Midbrain (tissue), 1 donor: Measurements from ENCODE around the gene VSIG10L2.
"Not testable (repeated sequence)": the region's sequence is repeated elsewhere in the genome, so short reads cannot be mapped to it uniquely, and the experiment has no call there.

Source experiments
- DNase-seq: peaks from one replicate; lab custom pipeline; 2025; lab: John Stamatoyannopoulos, UW

VSIG10L2 gene

GRCh38 chr11:125945797-125946520 lies at the start of gene VSIG10L2:
Gene VSIG10L2, plus strand, starts transcription at chr11:125946044. Its CDS starts 12 bp downstream, at chr11:125946056.
- no peak for DNase-seq

- no peak for DNase-seq
These were observed 44.0 kb upstream of the VSIG10L2 start for GRCh38 chr11:125901872-125902271.

GRCh38 chr11:125902277-125902926 lies 43.4 kb upstream of the VSIG10L2 start:
- DNase-seq = no peak

GRCh38 chr11:125902927-125903710 lies 42.7 kb upstream of the VSIG10L2 start, which contains the start of gene PUS3:
Gene PUS3, minus strand, starts transcription at chr11:125903206. Its CDS starts 6,922 bp downstream, at chr11:125896284.
- DNase-seq = peak; percentile 87

- DNase-seq = peak; percentile 46
These were observed 41.9 kb upstream of the VSIG10L2 start, which contains the start of gene DDX25 for GRCh38 chr11:125903711-125904659. Gene DDX25, plus strand, starts transcription at chr11:125904508. Its CDS starts 10 bp downstream, at chr11:125904518.

- no peak for DNase-seq
These were observed 41.2 kb upstream of the VSIG10L2 start for GRCh38 chr11:125904678-125905077.

DNA sequence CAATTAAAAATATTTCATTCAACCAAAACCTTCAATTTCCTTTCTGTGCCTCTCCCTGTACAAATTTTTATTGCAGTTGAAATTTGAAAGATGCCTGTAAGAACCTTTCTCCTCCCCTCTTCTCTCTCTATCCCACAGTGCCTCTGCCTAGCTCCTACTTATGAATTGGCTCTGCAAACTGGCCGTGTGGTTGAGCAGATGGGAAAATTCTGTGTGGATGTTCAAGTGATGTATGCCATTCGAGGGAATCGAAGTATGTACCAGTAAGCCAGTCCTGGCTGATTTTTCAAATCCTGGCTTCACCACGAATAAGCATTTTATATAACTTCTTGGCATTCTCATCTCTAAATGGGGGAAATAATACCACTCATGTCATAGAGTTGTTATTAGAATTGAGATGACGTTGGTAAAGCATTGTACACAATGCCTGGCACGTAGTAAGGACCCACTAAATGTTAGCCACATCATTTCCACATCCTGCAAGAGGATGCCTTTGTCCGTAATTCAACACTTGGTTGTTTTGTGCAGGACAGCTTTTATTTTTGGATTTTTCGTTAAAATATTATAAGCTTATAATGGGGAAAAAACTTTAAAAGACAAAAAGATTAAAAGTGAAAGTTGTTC lies 35.5 kb upstream of the VSIG10L2 start:
- DNase-seq = no peak

- DNase-seq = not testable (repeated sequence)
These were observed 31.2 kb upstream of the VSIG10L2 start for GRCh38 chr11:125914601-125915000.

- no peak for DNase-seq
These were observed 29.0 kb upstream of the VSIG10L2 start for GRCh38 chr11:125916683-125917347.

DNA sequence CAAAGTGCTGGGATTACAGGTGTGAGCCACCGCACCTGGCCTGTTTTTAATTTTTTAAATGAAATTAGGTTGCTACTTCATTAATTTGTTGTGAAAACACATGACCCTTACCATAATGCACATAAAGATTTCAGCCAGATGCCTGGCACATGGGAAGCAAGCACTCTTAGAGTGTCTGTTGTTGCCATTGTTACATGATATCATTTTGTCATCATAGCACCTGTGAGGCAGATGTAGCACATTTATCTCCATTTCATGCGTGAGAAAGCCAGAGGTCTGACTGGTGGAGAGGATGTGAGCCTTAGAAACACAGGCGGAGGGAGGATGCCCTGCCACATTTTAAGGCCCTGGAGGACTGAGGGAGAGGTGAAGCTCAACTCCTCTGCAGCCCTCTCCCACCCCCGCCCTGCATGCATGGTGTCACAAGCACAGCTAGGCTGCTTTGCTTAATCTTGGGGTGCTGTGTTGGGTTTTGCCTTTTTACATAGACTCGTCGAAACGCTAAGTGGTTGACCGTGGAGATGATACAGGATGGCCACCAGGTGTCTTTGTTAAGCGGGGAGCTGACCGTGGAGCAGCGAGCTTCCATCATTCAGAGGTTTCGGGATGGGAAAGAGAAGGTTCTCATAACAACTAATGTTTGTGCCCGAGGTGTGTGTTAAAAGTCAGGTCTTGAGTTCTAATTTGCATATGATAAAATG lies 27.6 kb upstream of the VSIG10L2 start:
- no peak for DNase-seq

DNA sequence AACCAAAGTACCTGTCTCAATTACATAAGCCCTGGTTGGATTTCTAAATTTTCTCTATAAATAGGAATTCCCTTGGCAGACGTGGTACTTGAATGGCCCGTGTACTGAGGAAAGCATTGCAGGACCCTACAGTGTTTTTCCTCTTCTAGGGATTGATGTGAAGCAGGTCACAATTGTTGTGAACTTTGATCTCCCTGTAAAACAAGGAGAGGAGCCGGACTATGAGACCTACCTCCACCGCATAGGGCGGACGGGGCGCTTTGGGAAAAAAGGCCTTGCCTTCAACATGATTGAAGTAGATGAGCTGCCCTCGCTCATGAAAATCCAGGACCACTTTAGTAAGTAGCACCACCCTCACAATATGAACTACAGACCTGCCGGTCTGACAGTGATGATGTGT lies 24.8 kb upstream of the VSIG10L2 start:
- DNase-seq = no peak

- no peak for DNase-seq
These were observed 23.7 kb upstream of the VSIG10L2 start for GRCh38 chr11:125922156-125922555.

- peak; percentile 71 for DNase-seq
These were observed 22.7 kb upstream of the VSIG10L2 start for GRCh38 chr11:125923012-125923579.

DNA sequence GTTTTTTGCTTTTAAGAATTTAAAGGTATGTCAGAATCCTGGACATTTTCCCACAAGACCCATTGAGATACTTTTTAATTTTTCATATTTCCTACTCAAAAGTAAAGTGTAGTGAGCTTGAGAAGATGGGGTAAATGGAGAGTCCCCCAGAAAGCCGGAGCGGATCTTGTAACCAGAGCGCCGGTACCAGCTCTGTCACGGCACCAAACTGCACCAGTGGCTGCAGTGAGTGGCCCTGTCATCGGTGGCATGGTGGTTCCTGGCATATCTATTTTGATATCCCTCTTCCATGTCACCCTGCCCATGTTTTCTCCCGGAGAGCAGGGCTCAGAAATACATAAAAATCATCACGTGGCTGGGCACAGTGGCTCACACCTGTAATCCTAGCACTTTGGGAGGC lies 22.2 kb upstream of the VSIG10L2 start:
- DNase-seq = no peak

DNA sequence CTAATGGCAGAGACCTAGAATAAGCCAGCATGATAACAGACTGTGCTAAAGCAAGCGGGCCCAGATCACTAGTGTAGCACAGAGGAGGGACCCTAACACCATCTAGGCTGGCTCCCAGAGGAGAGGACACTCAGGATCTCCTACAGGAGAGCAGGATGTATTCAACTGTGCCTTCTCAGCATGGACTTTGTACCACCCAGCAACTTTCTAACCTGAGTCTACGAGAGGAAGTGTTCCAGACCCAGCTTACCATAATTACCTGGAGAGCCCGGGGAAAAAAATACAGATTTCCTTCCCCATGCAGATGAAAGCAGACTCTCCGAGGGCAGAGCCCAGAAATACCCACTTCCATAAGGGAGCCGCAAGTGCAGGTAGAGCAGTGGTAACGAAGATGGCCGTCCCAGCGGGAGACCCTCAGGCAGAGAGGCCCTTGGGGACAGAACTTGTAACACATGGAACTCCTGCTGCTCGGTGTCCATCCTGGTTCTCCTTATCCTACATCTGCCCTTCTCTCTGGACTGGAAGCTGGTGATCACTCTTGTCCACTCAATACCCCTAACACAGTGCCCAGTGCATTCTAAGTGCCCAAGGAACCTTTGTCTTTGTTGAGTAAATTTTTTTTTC lies 21.3 kb upstream of the VSIG10L2 start:
- DNase-seq = no peak

DNA sequence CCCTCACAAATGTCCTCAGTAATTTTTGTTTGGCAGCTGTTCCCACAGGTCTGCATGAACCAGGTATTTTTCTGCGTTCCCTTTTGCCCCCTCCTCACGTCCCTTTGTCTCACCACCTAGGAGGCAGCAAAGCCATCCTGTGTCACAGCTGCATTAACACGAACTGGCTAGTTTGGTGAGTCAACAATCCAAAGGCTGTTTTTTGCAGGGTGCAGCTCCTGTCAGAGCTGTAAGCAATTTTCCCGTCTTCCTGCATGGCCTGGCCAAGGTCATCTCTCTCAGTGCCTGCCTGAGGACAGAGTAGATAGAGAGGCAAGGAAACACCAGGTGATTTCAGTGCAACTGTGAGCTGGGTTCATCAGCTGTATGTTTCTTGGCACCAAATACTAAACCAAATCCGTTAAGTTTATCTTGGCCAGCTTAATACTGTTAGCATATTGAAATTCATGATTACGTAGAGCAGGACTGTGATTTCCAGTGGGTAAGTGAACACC lies 20.6 kb upstream of the VSIG10L2 start:
- no peak for DNase-seq

- no peak for DNase-seq
These were observed 20.0 kb upstream of the VSIG10L2 start for GRCh38 chr11:125925804-125926203.

- DNase-seq = no peak
These were observed 19.2 kb upstream of the VSIG10L2 start for GRCh38 chr11:125926682-125927081.
